Psoas muscle (tissue), 8 donors: ENCODE data around the gene ZNF598. TPM values are rescaled to one million over a fixed set of nuclear protein-coding genes. Genes with fewer than 3 reads are reported as not detected.

ENCODE experiments used
- ATAC-seq, 4 donors: fragments of 200-7000 bp; cut with Tn5 transposase; one replicate each; pipeline ENCODE4 v1.9.1; 2020; ENCODE audit warnings: moderate library complexity in 3 of 4, mild to moderate bottlenecking in 2 of 4
- DNase-seq, 2 donors: peaks; one replicate each; pipeline ENCODE4 v3.0.0-alpha.2; 2020
- H3K27ac ChIP-seq: fragments of 200-600 bp; one replicate; pipeline ENCODE4 v1.8.0; 2022
- H3K27me3 ChIP-seq, 3 donors: fragments of 200-600 bp in 1 of 3; one replicate each; pipeline versions ENCODE4 v1.6.1 to v1.8.0; 2013 to 2022; ENCODE audit warnings: low read length in 2 of 3, mild to moderate bottlenecking in 2 of 3, moderate library complexity in 1 of 3; ENCODE audit not compliant: insufficient read depth in 3 of 3
- H3K36me3 ChIP-seq, 2 donors: fragments of 200-600 bp in 1 of 2; one replicate each; pipeline versions ENCODE4 v1.6.1 to v1.8.0; 2013 to 2022; ENCODE audit warnings: low read depth in 1 of 2, mild to moderate bottlenecking in 1 of 2, moderate library complexity in 1 of 2; ENCODE audit not compliant: insufficient read depth in 1 of 2
- H3K4me1 ChIP-seq: fragments of 200-600 bp; one replicate; pipeline ENCODE4 v1.8.0; 2022
- H3K4me3 ChIP-seq: fragments of 200-600 bp; one replicate; pipeline ENCODE4 v1.8.0; 2022; ENCODE audit warnings: mild to moderate bottlenecking
- H3K9me3 ChIP-seq: fragments of 200-600 bp; one replicate; pipeline ENCODE4 v1.8.0; 2022
- WGBS, 3 donors: extraction: QIAGEN DNeasy Blood & Tissue Kit; methylation state at CpG; one replicate each; pipeline versions ENCODE4 v1.1.6 to v1.1.7; 2013; 5-methylcytosine and 5-hydroxymethylcytosine counted together
- intact Hi-C, 2 donors: fragments of 100-400 bp; cut with DNase I; formaldehyde crosslinking; loops; one replicate each; pipeline versions ENCODE4 v1.11.0 to v1.14.2; 2022
- polyA plus RNA-seq, 3 donors: library from polyadenylated mRNA; stranded (reverse); fragments of 200-250 nt; gene quantifications; one replicate each; pipeline ENCODE4 v1.2.3, GENCODE V29; 2013
- total RNA-seq, 4 donors: library from RNA; stranded (reverse); fragmentation: NEBNext Ultra II Directional in 2 of 4; extraction: Animal tissue kit (Norgen Biotek cat#: 25700) in 2 of 4; gene quantifications; one replicate each; pipeline versions ENCODE4 v1.2.1 to v1.2.4, GENCODE V29; 2021 to 2023
- TF ChIP-seq, protein P1 (sequence below): fragments of 200-600 bp; IDR thresholded peaks from one replicate; pipeline ENCODE4 v1.8.0; 2022; ENCODE audit warnings: antibody characterized with exemption
- donor health status: healthy with polysubstance abuse.
- donor health status: DM: no; HTN: no; CAD: no; lungs with moderate emphysema.
- donor health status: Bipolar disorder and iron deficiency.
- donor health status: healthy.
- donor health status: DM: yes; HTN: yes; CAD: no.
- donor health status: DM: no; HTN: no; CAD: no.
- donor health status: DM: no; HTN: no; CAD: no.
- donor health status: DM: yes; HTN: yes; CAD: no.

ZNF598 gene
- total and polyA plus RNA-seq, 7 donors, result 27.4 to 58.8 (median 46.0) TPM

DNA sequence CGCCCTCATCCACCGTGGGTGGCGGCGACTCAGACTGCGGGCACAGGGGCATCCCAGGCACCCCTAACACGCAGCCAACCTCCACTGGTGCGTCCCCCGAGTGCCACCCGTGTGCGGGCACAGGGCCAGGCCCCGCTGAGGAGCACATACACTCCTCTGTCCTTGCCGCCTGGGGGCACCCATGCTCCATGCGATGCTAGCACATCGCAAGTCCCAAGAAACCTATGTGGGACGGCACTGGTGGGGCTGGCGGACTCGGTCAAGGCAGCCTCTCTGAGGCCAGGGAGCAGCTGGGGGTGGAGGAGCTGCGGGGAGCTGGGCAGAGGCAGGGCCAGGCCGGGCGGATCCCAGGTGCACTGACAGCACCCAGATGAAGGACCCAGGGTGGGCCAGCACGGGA is 4.0 kb downstream of the ZNF598 start:
- H3K4me1 ChIP-seq, result peaks cover 60% of the 10 kb centered on the region
- no peak for ATAC-seq
- H3K27ac ChIP-seq, result no peak overlapping the region
- intact Hi-C loops, result no loop called here
- no peak overlapping the region for H3K4me3 ChIP-seq
- 42 to 57% (median 43%) methylated on average over 20 to 21 of the region's 21 CpGs for WGBS, 3 donors
- peak in 1 of 2 donors; percentile 75 for DNase-seq
- TF ChIP-seq, protein P1, sequence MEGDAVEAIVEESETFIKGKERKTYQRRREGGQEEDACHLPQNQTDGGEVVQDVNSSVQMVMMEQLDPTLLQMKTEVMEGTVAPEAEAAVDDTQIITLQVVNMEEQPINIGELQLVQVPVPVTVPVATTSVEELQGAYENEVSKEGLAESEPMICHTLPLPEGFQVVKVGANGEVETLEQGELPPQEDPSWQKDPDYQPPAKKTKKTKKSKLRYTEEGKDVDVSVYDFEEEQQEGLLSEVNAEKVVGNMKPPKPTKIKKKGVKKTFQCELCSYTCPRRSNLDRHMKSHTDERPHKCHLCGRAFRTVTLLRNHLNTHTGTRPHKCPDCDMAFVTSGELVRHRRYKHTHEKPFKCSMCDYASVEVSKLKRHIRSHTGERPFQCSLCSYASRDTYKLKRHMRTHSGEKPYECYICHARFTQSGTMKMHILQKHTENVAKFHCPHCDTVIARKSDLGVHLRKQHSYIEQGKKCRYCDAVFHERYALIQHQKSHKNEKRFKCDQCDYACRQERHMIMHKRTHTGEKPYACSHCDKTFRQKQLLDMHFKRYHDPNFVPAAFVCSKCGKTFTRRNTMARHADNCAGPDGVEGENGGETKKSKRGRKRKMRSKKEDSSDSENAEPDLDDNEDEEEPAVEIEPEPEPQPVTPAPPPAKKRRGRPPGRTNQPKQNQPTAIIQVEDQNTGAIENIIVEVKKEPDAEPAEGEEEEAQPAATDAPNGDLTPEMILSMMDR, result peak; percentile 9
- peaks cover 0 to 42% of the 10 kb centered on the region in 2 donors for H3K36me3 ChIP-seq
- no peaks in the 10 kb centered on the region for H3K27me3 ChIP-seq
- H3K9me3 ChIP-seq, result no peaks in the 10 kb centered on the region

DNA sequence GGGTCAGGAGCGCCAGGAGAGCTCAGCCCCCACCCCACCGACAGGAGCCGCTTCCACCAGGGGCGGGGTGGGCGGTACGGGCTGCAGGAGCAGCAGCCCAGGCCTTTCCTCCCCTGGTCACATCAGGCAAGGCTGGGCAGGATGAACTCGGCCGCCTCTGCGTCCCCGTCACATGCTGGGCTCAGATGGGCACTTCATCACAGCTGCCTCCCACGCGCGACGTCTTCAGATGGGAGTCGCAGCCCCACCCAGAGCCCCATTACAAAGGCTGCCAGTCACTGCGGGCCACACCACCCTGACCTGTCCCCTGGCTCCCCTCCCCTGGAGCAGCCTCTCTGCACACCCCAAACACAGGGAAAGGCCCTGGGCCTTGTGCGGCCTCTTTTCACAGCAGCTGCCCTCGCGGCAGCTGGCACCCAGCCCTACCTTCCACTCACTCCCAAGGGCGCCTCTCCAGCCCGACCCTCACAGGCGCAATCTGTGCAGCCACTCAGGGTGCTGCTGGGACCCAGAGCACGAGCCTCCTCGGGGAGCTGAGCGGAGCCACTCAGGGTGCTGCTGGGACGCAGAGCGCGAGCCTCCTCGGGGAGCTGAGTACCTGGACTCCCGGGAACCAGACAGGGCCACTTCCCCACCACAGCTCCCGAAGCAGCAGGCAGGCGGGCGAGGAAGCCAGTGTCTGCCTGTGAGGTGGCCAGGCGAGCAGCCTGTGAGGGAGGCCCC is 4.7 kb downstream of the ZNF598 start:
- Histone ChIP-seq H3K9me3 (no peaks in the 10 kb centered on the region), H3K4me1 (peaks cover 54% of the 10 kb centered on the region), H3K27ac (peak overlapping the region; percentile 81), H3K36me3 (peaks cover 0 to 49% of the 10 kb centered on the region in 2 donors), H3K27me3 (no peaks in the 10 kb centered on the region), H3K4me3 (no peak overlapping the region)
- DNase-seq, result peak in 1 of 2 donors; percentile 61
- WGBS, 3 donors, result 53 to 66% (median 57%) methylated on average over 30 to 34 of the region's 34 CpGs
- ATAC-seq, result no peak
- TF ChIP-seq, protein P1, result no peak
- intact Hi-C loops, result no loop called here

DNA sequence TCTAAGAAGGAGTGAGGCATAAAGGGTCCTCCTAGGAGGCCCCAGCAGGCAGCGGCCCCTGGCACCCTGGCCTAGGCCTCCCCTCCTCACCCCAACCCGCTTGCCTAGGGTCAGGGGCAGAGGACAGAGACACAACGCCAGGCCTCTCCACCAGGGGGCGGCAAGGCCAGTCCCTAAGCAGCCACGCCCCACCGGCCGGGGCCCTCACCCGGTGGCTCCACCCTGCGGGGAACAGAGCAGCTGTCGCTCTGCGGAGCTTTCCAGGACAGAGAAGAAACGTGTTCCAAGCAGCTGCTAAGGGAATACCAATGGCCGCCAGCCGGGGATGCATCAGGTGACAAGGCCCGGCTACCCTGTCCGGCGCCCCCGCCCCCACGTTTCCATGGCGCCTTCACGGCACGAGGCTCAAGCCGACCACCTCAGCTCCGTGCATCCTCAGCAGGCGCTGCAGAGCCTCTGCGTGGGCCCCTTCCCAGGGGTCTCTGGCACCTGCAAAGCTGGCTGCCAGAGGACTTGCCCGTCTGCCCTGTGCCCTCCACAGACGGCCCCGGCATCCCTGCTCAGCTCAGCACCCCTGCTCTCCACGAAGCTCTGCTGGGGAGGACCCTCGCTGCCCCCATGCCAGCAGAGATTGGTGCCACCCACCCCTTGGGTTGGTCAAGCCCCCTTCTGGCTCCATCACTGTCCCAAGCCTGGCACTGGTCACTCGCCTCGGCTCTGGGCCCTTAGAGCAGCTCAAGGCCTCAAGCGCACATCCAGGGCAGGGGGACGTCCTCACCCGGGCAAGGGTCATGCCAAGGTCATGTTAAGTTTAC is 5.6 kb downstream of the ZNF598 start:
- H3K9me3 ChIP-seq, result no peaks in the 10 kb centered on the region
- DNase-seq, result peak; percentile 94 to 98
- H3K27ac ChIP-seq, result peak overlapping the region; percentile 81
- TF ChIP-seq, protein P1, result peak; percentile 97
- peak; percentile 93 to 96 (median 95) for ATAC-seq
- H3K36me3 ChIP-seq, result peaks cover 5 to 58% of the 10 kb centered on the region in 2 donors
- no peaks in the 10 kb centered on the region for H3K27me3 ChIP-seq
- WGBS, 3 donors, result 11 to 20% (median 13%) methylated on average over 35 to 36 of the region's 36 CpGs
- intact Hi-C loops, result no loop called here
- H3K4me1 ChIP-seq, result peaks cover 54% of the 10 kb centered on the region
- H3K4me3 ChIP-seq, result peak overlapping the region; percentile 41

DNA sequence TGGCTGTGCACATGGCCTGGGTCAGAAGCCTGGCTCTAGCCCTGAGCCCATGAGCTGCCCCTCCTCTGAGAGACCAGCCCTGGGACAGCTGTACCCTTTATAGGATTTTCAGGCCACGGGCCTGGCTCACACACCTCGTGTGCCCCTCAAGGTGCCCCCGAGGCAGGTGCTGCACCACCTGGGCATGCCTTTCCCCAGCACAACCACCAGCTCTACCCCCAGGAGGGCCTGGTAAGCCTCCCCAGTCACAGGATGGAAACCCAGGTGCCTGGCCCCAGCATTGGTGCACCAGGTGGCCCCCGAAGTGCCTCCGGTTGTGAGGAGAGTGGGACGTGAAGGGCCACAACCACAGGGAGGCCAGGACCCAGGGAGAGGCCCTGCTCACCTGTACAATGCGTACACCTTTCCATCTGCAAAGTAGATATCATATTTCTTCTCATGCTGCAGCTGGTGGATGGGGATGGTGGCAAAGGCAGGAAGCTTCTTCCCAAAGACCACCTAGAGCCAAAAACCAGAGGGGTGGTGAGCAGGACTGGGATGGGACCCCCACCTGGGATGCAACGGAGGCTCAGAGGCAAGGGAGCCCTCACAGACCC is 6.3 kb downstream of the ZNF598 start:
- ATAC-seq, result no peak
- peaks cover 51% of the 10 kb centered on the region for H3K4me1 ChIP-seq
- peaks cover 5 to 65% of the 10 kb centered on the region in 2 donors for H3K36me3 ChIP-seq
- peak in 1 of 2 donors; percentile 56 for DNase-seq
- H3K27me3 ChIP-seq, result no peaks in the 10 kb centered on the region
- 58 to 65% (median 62%) methylated on average over 8 of the region's 8 CpGs for WGBS, 3 donors
- TF ChIP-seq, protein P1, result no peak
- H3K4me3 ChIP-seq, result peak overlapping the region; percentile 41
- H3K9me3 ChIP-seq, result no peaks in the 10 kb centered on the region
- H3K27ac ChIP-seq, result no peak overlapping the region
- intact Hi-C loops, result no loop called here
